Activated CD8-positive, alpha-beta T cell treated with anti-CD3 and anti-CD28 coated beads for 36 hours (primary cell): ENCODE data around the gene SCNN1B. TPM values are rescaled to one million over a fixed set of nuclear protein-coding genes. Genes with fewer than 3 reads are reported as not detected.

Experiments
- ATAC-seq: fragments of 200-7000 bp; cut with Tn5 transposase; one replicate; pipeline ENCODE4 v1.10.0; 2021; ENCODE audit warnings: mild to moderate bottlenecking, moderate library complexity
- CTCF ChIA-PET: fragments of 350-600 bp; sonication (Branson Sonifier 250); formaldehyde crosslinking; loops from one replicate; lab custom pipeline; 2021; ENCODE audit warnings: antibody characterized with exemption; lab: Charles Lee
- POLR2A ChIA-PET: fragments of 350-600 bp; sonication (Branson Sonifier 250); formaldehyde crosslinking; loops from one replicate; lab custom pipeline; 2021; ENCODE audit warnings: antibody characterized with exemption; lab: Charles Lee
- DNase-seq: peaks from one replicate; pipeline ENCODE4 v3.0.0-alpha.2; 2020
- H3K27ac Mint-ChIP-seq: one replicate; pipeline ENCODE4 v1.8.0; 2021; ENCODE audit warnings: mild to moderate bottlenecking, mixed read lengths
- H3K27me3 Mint-ChIP-seq: one replicate; pipeline ENCODE4 v1.8.0; 2021; ENCODE audit warnings: mixed read lengths
- H3K36me3 Mint-ChIP-seq: one replicate; pipeline ENCODE4 v1.8.0; 2021; ENCODE audit warnings: low read depth, mixed read lengths
- H3K4me1 Mint-ChIP-seq: one replicate; pipeline ENCODE4 v1.8.0; 2021; ENCODE audit warnings: low read depth, mixed read lengths
- H3K4me3 Mint-ChIP-seq: one replicate; pipeline ENCODE4 v1.8.0; 2021; ENCODE audit warnings: mild to moderate bottlenecking, moderate library complexity, mixed read lengths
- H3K9me3 Mint-ChIP-seq: one replicate; pipeline ENCODE4 v1.8.0; 2021; ENCODE audit warnings: mixed read lengths
- intact Hi-C: fragments of 100-400 bp; cut with micrococcal nuclease; formaldehyde crosslinking; loops from one replicate; pipeline ENCODE4 v1.10.0; 2022
- total RNA-seq, 2 experiments: library from RNA; stranded (reverse); gene quantifications; one replicate each; pipeline ENCODE4 v1.2.3, GENCODE V29; 2021
- TF ChIP-seq, protein P1 (sequence below): fragments of 200-600 bp; IDR thresholded peaks from one replicate; pipeline ENCODE4 v1.8.0; 2022; ENCODE audit warnings: antibody characterized with exemption, mild to moderate bottlenecking

Gene SCNN1B
- total RNA-seq, 2 experiments from 2014 or later = not detected

DNA sequence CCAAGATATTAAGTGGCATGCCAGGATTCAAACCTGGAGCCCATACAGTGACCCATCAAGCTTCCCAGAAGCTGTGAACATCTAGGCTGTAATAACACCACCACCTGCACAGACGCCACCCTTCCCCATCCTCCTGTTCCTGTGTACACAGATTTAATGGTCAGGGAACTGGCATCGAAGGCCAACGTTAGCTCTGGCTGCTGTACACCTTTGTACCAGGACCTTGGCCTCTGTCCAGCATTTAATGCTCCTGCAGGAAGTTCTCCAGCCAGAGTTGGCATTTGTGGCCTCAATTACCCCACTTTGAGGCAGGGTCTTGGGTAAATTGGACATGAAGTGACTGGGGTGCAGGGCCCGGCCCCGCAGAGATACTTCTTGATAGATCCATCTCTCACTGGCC, 49.3 kb downstream of the SCNN1B start:
- H3K9me3 Mint-ChIP-seq = peaks cover 1% of the 10 kb centered on the region
- TF ChIP-seq, protein P1, sequence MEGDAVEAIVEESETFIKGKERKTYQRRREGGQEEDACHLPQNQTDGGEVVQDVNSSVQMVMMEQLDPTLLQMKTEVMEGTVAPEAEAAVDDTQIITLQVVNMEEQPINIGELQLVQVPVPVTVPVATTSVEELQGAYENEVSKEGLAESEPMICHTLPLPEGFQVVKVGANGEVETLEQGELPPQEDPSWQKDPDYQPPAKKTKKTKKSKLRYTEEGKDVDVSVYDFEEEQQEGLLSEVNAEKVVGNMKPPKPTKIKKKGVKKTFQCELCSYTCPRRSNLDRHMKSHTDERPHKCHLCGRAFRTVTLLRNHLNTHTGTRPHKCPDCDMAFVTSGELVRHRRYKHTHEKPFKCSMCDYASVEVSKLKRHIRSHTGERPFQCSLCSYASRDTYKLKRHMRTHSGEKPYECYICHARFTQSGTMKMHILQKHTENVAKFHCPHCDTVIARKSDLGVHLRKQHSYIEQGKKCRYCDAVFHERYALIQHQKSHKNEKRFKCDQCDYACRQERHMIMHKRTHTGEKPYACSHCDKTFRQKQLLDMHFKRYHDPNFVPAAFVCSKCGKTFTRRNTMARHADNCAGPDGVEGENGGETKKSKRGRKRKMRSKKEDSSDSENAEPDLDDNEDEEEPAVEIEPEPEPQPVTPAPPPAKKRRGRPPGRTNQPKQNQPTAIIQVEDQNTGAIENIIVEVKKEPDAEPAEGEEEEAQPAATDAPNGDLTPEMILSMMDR = no peak
- no peak overlapping the region for H3K4me3 Mint-ChIP-seq
- no peak overlapping the region for H3K27ac Mint-ChIP-seq
- ATAC-seq = no peak
- POLR2A ChIA-PET = interaction anchor here (0.7 kb wide), 1 partner anchor 28 kb away, joined by 3 read pairs; no protein-coding TSS in a partner anchor
- CTCF ChIA-PET = no interaction called here
- H3K36me3 Mint-ChIP-seq = no peaks in the 10 kb centered on the region
- DNase-seq = no peak
- intact Hi-C loops = no loop called here
- peaks cover 7% of the 10 kb centered on the region for H3K27me3 Mint-ChIP-seq
- no peaks in the 10 kb centered on the region for H3K4me1 Mint-ChIP-seq

DNA sequence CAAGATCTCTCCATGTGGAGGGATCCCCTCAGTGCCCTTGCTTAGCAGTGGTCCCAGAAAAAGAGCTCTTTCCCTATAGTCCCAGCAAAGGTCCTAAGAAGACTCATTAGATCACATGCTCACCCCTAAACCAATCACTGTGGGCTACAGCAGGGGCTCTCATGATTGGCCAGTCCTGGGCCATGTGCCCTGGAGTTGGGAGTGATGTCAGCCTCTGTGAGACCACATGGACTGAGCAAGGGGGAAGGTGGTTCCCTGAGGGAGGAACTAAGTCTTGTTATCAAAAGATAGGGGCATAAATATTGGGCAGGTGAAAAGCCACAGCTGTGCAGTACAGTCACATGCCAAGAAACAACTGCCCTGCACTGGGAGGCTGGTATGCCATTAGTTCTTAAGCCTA, 51.3 kb downstream of the SCNN1B start:
- POLR2A ChIA-PET = no interaction called here
- Mint-ChIP-seq H3K9me3 (peaks cover 1% of the 10 kb centered on the region), H3K36me3 (no peaks in the 10 kb centered on the region), H3K27ac (no peak overlapping the region), H3K4me1 (no peaks in the 10 kb centered on the region), H3K4me3 (no peak overlapping the region), H3K27me3 (peaks cover 6% of the 10 kb centered on the region)
- intact Hi-C loops = no loop called here
- TF ChIP-seq, protein P1 = no peak
- CTCF ChIA-PET = no interaction called here
- ATAC-seq (no peak), DNase-seq (no peak)

DNA sequence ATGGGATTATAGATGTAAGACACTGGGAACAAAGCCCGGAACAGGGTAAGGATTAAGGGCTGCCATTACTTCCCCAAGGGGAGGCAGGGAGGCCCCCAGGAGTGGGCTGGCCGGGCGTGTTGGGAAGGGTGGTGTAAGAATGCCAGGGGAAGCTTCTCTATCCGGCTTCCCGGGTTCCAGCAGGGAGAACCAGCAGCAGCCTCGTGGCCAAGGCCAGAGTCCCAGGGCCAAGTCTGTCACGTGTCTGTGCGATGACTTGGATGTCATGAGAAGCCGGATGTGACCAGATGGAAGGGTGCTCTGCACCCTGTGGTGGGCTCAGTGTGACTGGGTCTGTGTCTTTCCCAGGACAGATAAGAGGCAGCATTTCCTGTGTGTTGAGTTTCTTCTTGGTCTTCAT, 52.1 kb downstream of the SCNN1B start:
- no peaks in the 10 kb centered on the region for H3K36me3 Mint-ChIP-seq
- no peak for DNase-seq
- no peak overlapping the region for H3K27ac Mint-ChIP-seq
- CTCF ChIA-PET = no interaction called here
- no peak for ATAC-seq
- peaks cover 1% of the 10 kb centered on the region for H3K9me3 Mint-ChIP-seq
- POLR2A ChIA-PET = no interaction called here
- peaks cover 4% of the 10 kb centered on the region for H3K27me3 Mint-ChIP-seq
- TF ChIP-seq, protein P1 = no peak
- H3K4me1 Mint-ChIP-seq = no peaks in the 10 kb centered on the region
- no peak overlapping the region for H3K4me3 Mint-ChIP-seq
- intact Hi-C loops = no loop called here

DNA sequence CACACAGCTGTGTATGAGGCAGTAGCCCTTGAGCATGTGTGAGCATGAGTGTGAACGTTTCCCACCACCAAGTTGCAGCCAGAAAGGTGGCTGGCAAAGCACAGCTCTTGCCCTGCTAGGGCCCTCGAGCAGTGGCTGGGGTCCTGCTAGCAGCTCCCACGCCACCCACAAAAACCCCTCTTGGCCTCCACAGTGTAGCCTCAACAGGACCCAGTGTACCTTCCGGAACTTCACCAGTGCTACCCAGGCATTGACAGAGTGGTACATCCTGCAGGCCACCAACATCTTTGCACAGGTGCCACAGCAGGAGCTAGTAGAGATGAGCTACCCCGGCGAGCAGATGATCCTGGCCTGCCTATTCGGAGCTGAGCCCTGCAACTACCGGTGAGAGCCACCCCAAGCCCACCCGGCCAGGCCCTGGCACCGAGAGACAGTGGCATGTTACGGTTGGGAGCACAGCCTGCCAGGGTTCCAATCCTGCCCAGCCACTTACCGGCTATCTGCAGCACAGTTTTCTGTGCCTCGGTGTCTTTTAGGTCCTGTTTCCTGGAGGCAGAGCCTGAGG, 53.1 kb downstream of the SCNN1B start:
- Mint-ChIP-seq H3K27ac (no peak overlapping the region), H3K4me1 (no peaks in the 10 kb centered on the region), H3K4me3 (no peak overlapping the region), H3K27me3 (peaks cover 4% of the 10 kb centered on the region), H3K9me3 (peaks cover 1% of the 10 kb centered on the region), H3K36me3 (no peaks in the 10 kb centered on the region)
- no peak for ATAC-seq
- CTCF ChIA-PET = interaction anchor here (1.4 kb wide), 2 partner anchors 14 to 81 kb away, joined by 3 read pairs; no protein-coding TSS in a partner anchor
- intact Hi-C loops = no loop called here
- TF ChIP-seq, protein P1 = no peak
- DNase-seq = no peak
- POLR2A ChIA-PET = no interaction called here

DNA sequence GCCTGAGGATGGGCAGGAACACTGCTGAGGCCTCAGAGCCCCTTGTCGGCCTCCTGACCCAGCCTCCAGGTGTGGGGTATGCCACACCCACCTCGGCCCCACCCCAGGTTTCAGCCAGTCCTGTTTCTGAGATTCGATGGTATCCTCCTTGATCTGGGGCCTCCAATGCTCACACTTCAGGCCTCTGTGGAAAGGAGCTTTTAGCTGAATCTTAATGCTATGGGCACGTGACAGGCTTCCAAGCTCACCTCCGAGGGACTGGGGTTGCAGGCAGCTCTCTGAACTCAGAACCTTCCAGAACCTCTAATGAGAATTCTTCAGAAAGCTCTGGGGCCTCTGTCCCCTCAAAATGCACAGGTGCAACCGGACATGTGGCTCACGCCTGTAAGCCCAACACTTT, 54.8 kb downstream of the SCNN1B start:
- no peaks in the 10 kb centered on the region for H3K36me3 Mint-ChIP-seq
- peaks cover 1% of the 10 kb centered on the region for H3K9me3 Mint-ChIP-seq
- ChIA-PET CTCF (interaction anchor here (0.9 kb wide), 1 partner anchor 48 kb away, joined by 3 read pairs; no protein-coding TSS in a partner anchor), POLR2A (no interaction called here)
- ATAC-seq (no peak), DNase-seq (no peak)
- H3K4me1 Mint-ChIP-seq = no peaks in the 10 kb centered on the region
- no peak overlapping the region for H3K4me3 Mint-ChIP-seq
- H3K27ac Mint-ChIP-seq = no peak overlapping the region
- peaks cover 4% of the 10 kb centered on the region for H3K27me3 Mint-ChIP-seq
- TF ChIP-seq, protein P1 = no peak
- intact Hi-C loops = no loop called here
